HepG2 (cell line): ENCODE measurements around the gene BRCA2. TPM values are rescaled to one million over a fixed set of nuclear protein-coding genes. Genes with fewer than 3 reads are reported as not detected.

ENCODE experiments used
- JUN ChIP-seq: sonication (generic); formaldehyde crosslinking; IDR thresholded peaks from 2 replicates; pipeline ENCODE4 v1.4.0; 2020; ENCODE audit warnings: mild to moderate bottlenecking, missing genetic modification reagents
- MYC ChIP-seq: sonication (generic); formaldehyde crosslinking; IDR thresholded peaks from 2 replicates; pipeline ENCODE4 v1.9.0; 2021; ENCODE audit warnings: missing genetic modification reagents, borderline replicate concordance
- SIN3B ChIP-seq: fragments of 150-350 bp; IDR thresholded peaks from 2 replicates; pipeline ENCODE4 v1.6.1; 2014; ENCODE audit warnings: low read length
- SOX13 ChIP-seq, 3 experiments: fragments of 450-650 bp in 1 of 3; sonication (generic) in 1 of 3; formaldehyde crosslinking in 1 of 3; IDR thresholded peaks in 2 of 3; conservative IDR thresholded peaks in 1 of 3; 2 replicates each; pipeline versions ENCODE4 v1.5.0 to v1.6.1; 2016 to 2020; ENCODE audit warnings: antibody characterized with exemption in 1 of 3, mild to moderate bottlenecking in 1 of 3, missing compliant biosample characterization in 1 of 3, missing genetic modification reagents in 1 of 3, moderate library complexity in 1 of 3
- SRSF1 ChIP-seq: fragments of 200-400 bp; formaldehyde crosslinking; optimal IDR thresholded peaks from 2 replicates; pipeline ENCODE3; 2017; ENCODE audit warnings: mild to moderate bottlenecking, low read depth, low read length, moderate library complexity
- ZFP41 ChIP-seq: sonication (generic); formaldehyde crosslinking; IDR thresholded peaks from 2 replicates; pipeline ENCODE4 v1.4.0; 2020; ENCODE audit warnings: mild to moderate bottlenecking, missing genetic modification reagents, borderline replicate concordance
- ZNF570 ChIP-seq: sonication (generic); formaldehyde crosslinking; IDR thresholded peaks from 2 replicates; pipeline ENCODE4 v1.4.0; 2020; ENCODE audit warnings: mild to moderate bottlenecking, missing genetic modification reagents, borderline replicate concordance
- ZNF589 ChIP-seq: sonication (generic); formaldehyde crosslinking; conservative IDR thresholded peaks from 2 replicates; pipeline ENCODE4 v1.8.0; 2022; ENCODE audit warnings: mild to moderate bottlenecking, moderate library complexity, missing genetic modification reagents
- ZNF598 ChIP-seq: sonication (generic); formaldehyde crosslinking; IDR thresholded peaks from 2 replicates; pipeline ENCODE4 v1.5.1; 2020; ENCODE audit warnings: mild to moderate bottlenecking, missing genetic modification reagents, borderline replicate concordance
- ZNF780A ChIP-seq: sonication (generic); formaldehyde crosslinking; IDR thresholded peaks from 2 replicates; pipeline ENCODE4 v1.8.0; 2022; ENCODE audit warnings: mild to moderate bottlenecking, missing genetic modification reagents, moderate library complexity
- ZSCAN25 ChIP-seq: sonication (generic); formaldehyde crosslinking; IDR thresholded peaks from 2 replicates; pipeline ENCODE4 v1.8.0; 2022; ENCODE audit warnings: mild to moderate bottlenecking, missing genetic modification reagents
- polyA plus RNA-seq, 8 experiments: library from polyadenylated mRNA; depleted of rRNA in 3 of 8; stranded (reverse) in 7 of 8; unstranded in 1 of 8; fragments of >200 nt; fragmentation: Illumina TruSeq in 4 of 8; extraction: Trizol in 4 of 8; gene quantifications; 2 replicates each; pipeline versions ENCODE4 v1.2.1 to v1.2.3, GENCODE V29; 2011 to 2016; ENCODE audit warnings: low read depth in 4 of 8, missing spikeins in 1 of 8, mixed read lengths in 1 of 8; ENCODE audit not compliant: insufficient read depth in 1 of 8
- total RNA-seq, 5 experiments: library from RNA; depleted of rRNA; stranded (reverse); fragments of >200 nt; fragmentation: Illumina TruSeq; extraction: Trizol; gene quantifications; 2 replicates each; pipeline ENCODE4 v1.2.3, GENCODE V29; 2016; ENCODE audit warnings: low read depth in 1 of 5
- TF ChIP-seq, protein P1 (sequence below): IDR thresholded peaks from 2 replicates; pipeline ENCODE4 v1.6.1; 2016; ENCODE audit warnings: missing genetic modification reagents, missing compliant biosample characterization
- TF ChIP-seq, protein P2 (sequence below): sonication (generic); formaldehyde crosslinking; IDR thresholded peaks from 2 replicates; pipeline ENCODE4 v1.4.0; 2020; ENCODE audit warnings: missing genetic modification reagents
- TF ChIP-seq, protein P3 (sequence below): sonication (generic); formaldehyde crosslinking; IDR thresholded peaks from 2 replicates; pipeline ENCODE4 v1.4.0; 2020; ENCODE audit warnings: missing genetic modification reagents, borderline replicate concordance
- TF ChIP-seq, protein P4 (sequence below): sonication (generic); formaldehyde crosslinking; IDR thresholded peaks from 2 replicates; pipeline ENCODE4 v1.4.0; 2020; ENCODE audit warnings: low read depth, mild to moderate bottlenecking, missing genetic modification reagents
- TF ChIP-seq, protein P5 (sequence below): sonication (generic); formaldehyde crosslinking; IDR thresholded peaks from 2 replicates; pipeline ENCODE4 v1.4.0; 2020; ENCODE audit warnings: missing genetic modification reagents, mild to moderate bottlenecking, borderline replicate concordance
- TF ChIP-seq, protein P6 (sequence below): sonication (generic); formaldehyde crosslinking; IDR thresholded peaks from 2 replicates; pipeline ENCODE4 v1.4.0; 2020; ENCODE audit warnings: low read depth, mild to moderate bottlenecking, missing genetic modification reagents

BRCA2 gene
- total and polyA plus RNA-seq, 2 of the 13 experiments (the other 11 are each of a cell fraction or from before 2014, with no cell fraction given) = 3.1 to 24.6 TPM

DNA sequence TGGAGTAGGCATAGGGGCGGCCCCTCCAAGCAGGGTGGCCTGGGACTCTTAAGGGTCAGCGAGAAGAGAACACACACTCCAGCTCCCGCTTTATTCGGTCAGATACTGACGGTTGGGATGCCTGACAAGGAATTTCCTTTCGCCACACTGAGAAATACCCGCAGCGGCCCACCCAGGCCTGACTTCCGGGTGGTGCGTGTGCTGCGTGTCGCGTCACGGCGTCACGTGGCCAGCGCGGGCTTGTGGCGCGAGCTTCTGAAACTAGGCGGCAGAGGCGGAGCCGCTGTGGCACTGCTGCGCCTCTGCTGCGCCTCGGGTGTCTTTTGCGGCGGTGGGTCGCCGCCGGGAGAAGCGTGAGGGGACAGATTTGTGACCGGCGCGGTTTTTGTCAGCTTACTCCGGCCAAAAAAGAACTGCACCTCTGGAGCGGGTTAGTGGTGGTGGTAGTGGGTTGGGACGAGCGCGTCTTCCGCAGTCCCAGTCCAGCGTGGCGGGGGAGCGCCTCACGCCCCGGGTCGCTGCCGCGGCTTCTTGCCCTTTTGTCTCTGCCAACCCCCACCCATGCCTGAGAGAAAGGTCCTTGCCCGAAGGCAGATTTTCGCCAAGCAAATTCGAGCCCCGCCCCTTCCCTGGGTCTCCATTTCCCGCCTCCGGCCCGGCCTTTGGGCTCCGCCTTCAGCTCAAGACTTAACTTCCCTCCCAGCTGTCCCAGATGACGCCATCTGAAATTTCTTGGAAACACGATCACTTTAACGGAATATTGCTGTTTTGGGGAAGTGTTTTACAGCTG lies at the start of gene BRCA2, which contains the start of gene ZAR1L (continued):
- TF ChIP-seq, protein P1, sequence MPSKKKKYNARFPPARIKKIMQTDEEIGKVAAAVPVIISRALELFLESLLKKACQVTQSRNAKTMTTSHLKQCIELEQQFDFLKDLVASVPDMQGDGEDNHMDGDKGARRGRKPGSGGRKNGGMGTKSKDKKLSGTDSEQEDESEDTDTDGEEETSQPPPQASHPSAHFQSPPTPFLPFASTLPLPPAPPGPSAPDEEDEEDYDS (CRISPR knock-in tag) = 0 out of 2 replicates have a peak, but pooled peaks have one; percentile 30
- TF ChIP-seq, protein P2, sequence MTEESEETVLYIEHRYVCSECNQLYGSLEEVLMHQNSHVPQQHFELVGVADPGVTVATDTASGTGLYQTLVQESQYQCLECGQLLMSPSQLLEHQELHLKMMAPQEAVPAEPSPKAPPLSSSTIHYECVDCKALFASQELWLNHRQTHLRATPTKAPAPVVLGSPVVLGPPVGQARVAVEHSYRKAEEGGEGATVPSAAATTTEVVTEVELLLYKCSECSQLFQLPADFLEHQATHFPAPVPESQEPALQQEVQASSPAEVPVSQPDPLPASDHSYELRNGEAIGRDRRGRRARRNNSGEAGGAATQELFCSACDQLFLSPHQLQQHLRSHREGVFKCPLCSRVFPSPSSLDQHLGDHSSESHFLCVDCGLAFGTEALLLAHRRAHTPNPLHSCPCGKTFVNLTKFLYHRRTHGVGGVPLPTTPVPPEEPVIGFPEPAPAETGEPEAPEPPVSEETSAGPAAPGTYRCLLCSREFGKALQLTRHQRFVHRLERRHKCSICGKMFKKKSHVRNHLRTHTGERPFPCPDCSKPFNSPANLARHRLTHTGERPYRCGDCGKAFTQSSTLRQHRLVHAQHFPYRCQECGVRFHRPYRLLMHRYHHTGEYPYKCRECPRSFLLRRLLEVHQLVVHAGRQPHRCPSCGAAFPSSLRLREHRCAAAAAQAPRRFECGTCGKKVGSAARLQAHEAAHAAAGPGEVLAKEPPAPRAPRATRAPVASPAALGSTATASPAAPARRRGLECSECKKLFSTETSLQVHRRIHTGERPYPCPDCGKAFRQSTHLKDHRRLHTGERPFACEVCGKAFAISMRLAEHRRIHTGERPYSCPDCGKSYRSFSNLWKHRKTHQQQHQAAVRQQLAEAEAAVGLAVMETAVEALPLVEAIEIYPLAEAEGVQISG = peak; percentile 82
- TF ChIP-seq, protein P3, sequence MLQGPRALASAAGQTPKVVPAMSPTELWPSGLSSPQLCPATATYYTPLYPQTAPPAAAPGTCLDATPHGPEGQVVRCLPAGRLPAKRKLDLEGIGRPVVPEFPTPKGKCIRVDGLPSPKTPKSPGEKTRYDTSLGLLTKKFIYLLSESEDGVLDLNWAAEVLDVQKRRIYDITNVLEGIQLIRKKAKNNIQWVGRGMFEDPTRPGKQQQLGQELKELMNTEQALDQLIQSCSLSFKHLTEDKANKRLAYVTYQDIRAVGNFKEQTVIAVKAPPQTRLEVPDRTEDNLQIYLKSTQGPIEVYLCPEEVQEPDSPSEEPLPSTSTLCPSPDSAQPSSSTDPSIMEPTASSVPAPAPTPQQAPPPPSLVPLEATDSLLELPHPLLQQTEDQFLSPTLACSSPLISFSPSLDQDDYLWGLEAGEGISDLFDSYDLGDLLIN (CRISPR knock-in tag) = no peak; the same call in 1 of the 2 replicates
- TF ChIP-seq JUN (no peak), MYC (CRISPR knock-in tag) (peak; percentile 90), ZNF570 (no peak), ZFP41 (CRISPR knock-in tag) (no peak), ZNF589 (CRISPR knock-in tag) (no peak), ZNF780A (CRISPR knock-in tag) (no peak; the same call in 1 of the 2 replicates), SRSF1 (peak; percentile 83), ZSCAN25 (no peak), ZNF598 (no peak), SIN3B (peak; percentile 93), SOX13 (IDR thresholded peaks at IDR 0.05) (no peak), SOX13 (CRISPR knock-in tag; conservative IDR thresholded peaks at IDR 0.05 in 1 of 2, IDR thresholded peaks at IDR 0.05 in 1 of 2) (0 out of 4 replicates have a peak, but pooled peaks of 1 of the 2 experiments have one; percentile 26)
- TF ChIP-seq, protein P4, sequence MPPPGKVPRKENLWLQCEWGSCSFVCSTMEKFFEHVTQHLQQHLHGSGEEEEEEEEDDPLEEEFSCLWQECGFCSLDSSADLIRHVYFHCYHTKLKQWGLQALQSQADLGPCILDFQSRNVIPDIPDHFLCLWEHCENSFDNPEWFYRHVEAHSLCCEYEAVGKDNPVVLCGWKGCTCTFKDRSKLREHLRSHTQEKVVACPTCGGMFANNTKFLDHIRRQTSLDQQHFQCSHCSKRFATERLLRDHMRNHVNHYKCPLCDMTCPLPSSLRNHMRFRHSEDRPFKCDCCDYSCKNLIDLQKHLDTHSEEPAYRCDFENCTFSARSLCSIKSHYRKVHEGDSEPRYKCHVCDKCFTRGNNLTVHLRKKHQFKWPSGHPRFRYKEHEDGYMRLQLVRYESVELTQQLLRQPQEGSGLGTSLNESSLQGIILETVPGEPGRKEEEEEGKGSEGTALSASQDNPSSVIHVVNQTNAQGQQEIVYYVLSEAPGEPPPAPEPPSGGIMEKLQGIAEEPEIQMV (CRISPR knock-in tag) = no peak
- TF ChIP-seq, protein P5, sequence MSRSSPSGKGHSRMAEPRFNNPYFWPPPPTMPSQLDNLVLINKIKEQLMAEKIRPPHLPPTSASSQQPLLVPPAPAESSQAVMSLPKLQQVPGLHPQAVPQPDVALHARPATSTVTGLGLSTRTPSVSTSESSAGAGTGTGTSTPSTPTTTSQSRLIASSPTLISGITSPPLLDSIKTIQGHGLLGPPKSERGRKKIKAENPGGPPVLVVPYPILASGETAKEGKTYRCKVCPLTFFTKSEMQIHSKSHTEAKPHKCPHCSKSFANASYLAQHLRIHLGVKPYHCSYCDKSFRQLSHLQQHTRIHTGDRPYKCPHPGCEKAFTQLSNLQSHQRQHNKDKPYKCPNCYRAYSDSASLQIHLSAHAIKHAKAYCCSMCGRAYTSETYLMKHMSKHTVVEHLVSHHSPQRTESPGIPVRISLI = no peak
- TF ChIP-seq, protein P6, sequence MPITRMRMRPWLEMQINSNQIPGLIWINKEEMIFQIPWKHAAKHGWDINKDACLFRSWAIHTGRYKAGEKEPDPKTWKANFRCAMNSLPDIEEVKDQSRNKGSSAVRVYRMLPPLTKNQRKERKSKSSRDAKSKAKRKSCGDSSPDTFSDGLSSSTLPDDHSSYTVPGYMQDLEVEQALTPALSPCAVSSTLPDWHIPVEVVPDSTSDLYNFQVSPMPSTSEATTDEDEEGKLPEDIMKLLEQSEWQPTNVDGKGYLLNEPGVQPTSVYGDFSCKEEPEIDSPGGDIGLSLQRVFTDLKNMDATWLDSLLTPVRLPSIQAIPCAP (CRISPR knock-in tag) = 0 out of 2 replicates have a peak, but pooled peaks have one; percentile 28
